GM19324 (cell line): ENCODE data around the gene IL18RAP.

Experiments
- ATAC-seq: cut with Tn5 transposase; IDR thresholded peaks from one replicate; pipeline ENCODE4 v1.9.1; 2021; ENCODE audit warnings: mild to moderate bottlenecking, moderate library complexity; ENCODE audit not compliant: unreplicated experiment, low FRiP score

Gene IL18RAP

GRCh38 chr2:102421890-102422759 lies 835 bp upstream of the IL18RAP start:
- no peak for ATAC-seq

GRCh38 chr2:102423368-102423767 lies 408 bp downstream of the IL18RAP start:
- ATAC-seq: no peak

DNA sequence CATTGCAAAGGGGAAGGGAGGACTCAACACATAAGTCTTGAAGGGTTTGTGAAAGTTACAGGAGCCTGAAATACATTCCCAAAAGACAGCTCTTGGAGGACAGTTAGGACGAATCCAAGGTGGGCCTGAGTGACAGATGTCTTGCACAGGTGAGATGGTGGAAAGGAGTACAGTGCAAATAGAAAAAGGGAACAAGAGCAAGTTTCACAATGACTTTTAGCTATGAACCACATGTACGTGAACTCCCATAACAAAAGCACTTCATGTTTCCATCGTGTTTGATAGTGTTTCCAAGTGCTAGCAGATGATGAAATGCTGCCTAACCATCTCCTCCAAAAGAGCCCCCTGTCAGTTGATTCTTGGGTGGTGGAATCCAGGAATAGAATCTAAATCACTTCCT lies 1.8 kb downstream of the IL18RAP start:
- ATAC-seq: peak; percentile 60

GRCh38 chr2:102425441-102426132 lies 2.6 kb downstream of the IL18RAP start:
- ATAC-seq: no peak

DNA sequence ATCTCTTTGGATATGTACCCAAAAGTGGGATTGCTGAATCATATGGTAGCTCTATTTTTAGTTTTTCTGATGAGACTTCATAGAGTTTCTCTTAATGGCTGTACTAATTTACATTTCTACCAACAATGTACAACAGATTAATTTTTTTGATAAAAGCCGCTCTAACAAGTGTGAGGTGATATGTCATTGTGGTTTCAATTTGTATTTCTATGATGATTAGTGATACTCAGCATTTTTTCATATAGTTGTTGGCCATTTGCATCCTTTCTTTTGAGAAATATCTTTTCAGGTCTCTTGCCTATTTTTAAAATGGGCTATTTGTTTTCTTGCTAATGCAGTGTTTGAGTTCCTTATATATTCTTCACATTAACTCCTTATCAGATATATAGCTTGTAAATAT lies 4.3 kb downstream of the IL18RAP start:
- ATAC-seq: no peak

GRCh38 chr2:102428573-102428972 lies 5.6 kb downstream of the IL18RAP start:
- no peak for ATAC-seq

- no peak for ATAC-seq
Observed at GRCh38 chr2:102432386-102432785, 9.4 kb downstream of the IL18RAP start.

GRCh38 chr2:102433973-102434654 lies 11.2 kb downstream of the IL18RAP start:
- ATAC-seq: no peak

GRCh38 chr2:102434655-102435381 lies 11.9 kb downstream of the IL18RAP start:
- no peak for ATAC-seq

DNA sequence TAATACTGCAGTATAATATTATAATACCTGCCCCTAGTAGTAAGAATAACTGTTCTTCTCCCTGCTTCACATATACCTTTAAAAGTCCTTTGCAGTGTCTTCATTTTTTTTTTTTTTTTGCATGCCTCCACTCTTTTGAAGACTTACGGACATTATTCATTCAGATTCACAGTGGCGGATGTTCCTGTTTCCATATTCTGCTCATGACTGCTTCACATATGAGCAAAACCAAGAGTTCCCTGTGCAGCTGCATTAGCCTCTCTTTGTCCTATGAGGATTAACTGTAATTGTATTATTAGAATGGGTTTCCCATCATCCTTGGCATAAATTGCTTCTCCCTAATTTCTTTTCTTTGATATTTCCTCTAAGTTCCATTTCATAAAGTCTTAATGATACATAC lies 12.8 kb downstream of the IL18RAP start:
- ATAC-seq: no peak

DNA sequence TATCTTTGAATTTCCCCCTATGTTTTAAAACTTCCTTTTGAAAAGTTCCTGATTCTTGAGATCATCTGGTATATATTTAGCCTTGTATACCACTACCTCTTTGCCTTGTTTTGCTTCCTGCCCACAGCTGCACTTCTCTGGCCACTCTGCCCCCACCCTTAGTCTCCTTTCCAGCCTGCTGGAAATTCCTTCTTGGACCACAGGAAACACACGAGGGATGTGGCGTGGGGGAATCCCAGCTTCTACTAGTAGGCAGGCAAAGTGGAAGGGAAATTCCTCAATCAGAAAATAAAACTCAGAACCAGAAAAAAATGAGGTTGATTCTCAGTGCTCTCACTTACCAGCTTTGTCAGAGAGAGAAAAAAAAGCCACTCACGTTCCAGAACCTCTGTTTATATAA lies 13.4 kb downstream of the IL18RAP start:
- ATAC-seq: no peak

GRCh38 chr2:102437122-102437521 lies 14.2 kb downstream of the IL18RAP start:
- no peak for ATAC-seq

GRCh38 chr2:102438111-102438510 lies 15.2 kb downstream of the IL18RAP start:
- no peak for ATAC-seq

DNA sequence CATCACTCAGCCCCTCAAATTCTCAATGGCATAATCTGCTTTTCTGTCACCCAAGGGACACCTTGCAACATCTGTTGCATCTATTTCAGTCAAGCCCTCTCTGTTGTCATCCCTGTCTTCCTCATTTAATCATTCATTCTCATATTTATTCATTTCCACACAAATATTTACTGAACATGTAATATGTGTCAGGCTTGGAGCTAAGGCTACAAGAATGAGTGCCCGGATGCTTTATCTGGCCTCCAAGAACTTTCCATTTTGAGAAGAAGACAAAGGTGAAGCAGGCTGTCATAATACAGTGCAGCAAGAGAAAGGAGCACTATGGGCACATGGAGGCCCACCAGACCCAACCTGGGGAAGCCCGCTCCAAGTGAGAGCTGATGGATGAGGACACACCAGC lies 15.6 kb downstream of the IL18RAP start:
- no peak for ATAC-seq

- no peak for ATAC-seq
Observed at GRCh38 chr2:102439065-102439695, 16.2 kb downstream of the IL18RAP start.

- ATAC-seq: peak; percentile 57
Observed at GRCh38 chr2:102442967-102443828, 20.2 kb downstream of the IL18RAP start.

GRCh38 chr2:102444233-102444632 lies 21.3 kb downstream of the IL18RAP start:
- ATAC-seq: no peak

- no peak for ATAC-seq
Observed at GRCh38 chr2:102446936-102447335, 24.0 kb downstream of the IL18RAP start.

DNA sequence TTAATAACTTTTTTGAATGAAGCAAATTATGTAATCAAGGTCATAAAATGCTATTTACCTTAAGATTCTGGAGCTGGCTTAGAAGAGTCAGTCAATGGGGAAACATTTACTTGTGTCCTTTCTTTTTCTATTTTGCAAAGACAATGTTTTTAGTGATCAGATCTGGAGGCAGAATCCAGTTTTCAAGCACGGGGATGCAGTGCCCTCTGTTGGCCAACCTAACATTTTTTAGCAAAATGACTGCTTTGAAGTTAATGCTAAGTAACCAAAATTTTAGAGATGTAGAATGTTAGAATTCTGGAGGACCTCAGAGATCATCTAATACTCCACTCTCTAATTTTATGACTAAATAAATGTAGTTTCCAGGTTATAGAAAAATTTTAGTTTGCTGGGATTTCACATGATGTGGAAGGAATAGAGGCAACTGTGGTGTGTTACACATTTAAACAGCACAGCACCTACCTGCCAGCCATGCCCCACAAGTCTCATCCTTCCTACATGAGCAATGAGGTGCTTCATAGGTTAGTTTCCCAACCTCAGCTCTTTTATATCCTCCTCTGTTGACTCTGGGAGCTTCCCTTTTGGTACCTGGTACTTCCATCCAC lies 26.5 kb downstream of the IL18RAP start:
- no peak for ATAC-seq
